ENCODE results near the gene LRFN5. TPM values are rescaled to one million over a fixed set of nuclear protein-coding genes. Genes with fewer than 3 reads are reported as not detected.
"Not testable (repeated sequence)": the region's sequence is repeated elsewhere in the genome, so short reads cannot be mapped to it uniquely, and the experiment has no call there.

Gene LRFN5
- total RNA-seq, 1 donor from 2014 or later: 7.9 TPM

GRCh38 chr14:41636492-41637392 is 30.1 kb downstream of the LRFN5 start:
- DNase-seq (ENCODE audit: low spot score): no peak

- no peak for DNase-seq (ENCODE audit: low spot score)
These were observed 35.0 kb downstream of the LRFN5 start for GRCh38 chr14:41641690-41642089.

GRCh38 chr14:41642367-41642766 is 35.7 kb downstream of the LRFN5 start:
- DNase-seq (ENCODE audit: low spot score): peak; percentile 17

- no peak for DNase-seq (ENCODE audit: low spot score)
These were observed 36.1 kb downstream of the LRFN5 start for GRCh38 chr14:41642789-41643188.

DNA sequence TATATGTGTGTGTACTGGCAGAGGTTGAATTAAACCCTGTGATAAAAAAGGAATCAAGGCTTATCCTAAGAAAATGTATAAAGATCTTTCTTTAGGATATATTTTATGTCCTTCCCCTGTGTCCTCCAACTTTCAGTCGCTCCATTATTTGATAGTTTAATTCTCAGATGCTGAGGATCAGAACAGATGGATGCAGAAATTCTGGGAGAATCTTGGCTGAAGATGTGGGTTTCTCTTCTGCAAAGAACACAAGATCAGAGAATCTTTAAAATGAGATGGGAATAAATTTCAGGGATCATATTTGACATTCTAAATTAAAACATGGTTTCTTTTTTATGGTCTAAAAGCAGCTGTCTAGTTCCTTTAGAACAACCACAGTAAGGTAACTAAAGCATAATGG is 37.9 kb downstream of the LRFN5 start:
- DNase-seq (ENCODE audit: low spot score): peak; percentile 50

DNA sequence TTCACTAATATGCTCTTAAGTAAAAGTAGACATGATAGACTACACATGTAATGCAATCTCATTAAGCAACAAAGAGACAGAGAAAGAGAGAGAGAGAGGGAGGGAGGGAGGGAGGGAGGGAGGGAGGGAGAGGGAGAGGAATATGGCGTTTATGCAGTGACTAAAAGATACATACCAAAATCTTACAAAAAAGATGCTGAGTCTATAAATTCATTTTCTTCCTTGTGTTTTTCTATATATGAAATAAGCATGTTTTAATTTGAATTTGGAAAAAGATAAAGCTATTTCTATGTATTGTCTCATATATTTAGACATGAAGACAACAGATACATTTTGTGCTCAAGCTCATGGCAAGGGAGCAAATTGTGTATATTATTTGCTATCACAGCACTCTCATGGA is 44.1 kb downstream of the LRFN5 start:
- no peak for DNase-seq (ENCODE audit: low spot score)

DNA sequence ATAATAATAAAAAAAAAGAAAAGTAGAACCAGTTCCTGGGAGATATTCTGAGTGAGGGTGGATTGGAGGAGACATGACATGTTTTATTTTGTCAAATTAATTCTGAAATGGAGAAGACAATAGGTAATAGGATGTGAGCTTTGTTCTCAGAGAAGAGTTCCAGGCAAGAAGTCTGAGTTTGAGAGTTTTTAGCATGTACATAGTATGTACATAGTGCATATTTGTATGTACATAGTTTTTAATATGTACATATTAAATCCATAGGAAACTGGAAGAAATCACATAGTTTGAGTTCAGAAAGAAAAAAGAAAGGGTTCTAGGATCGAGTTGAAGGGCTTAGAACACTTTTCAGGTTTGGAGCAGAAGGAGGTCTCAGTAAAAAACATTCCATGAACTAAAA is 47.5 kb downstream of the LRFN5 start:
- DNase-seq (ENCODE audit: low spot score): no peak

GRCh38 chr14:41662780-41663472 is 56.2 kb downstream of the LRFN5 start:
- DNase-seq (ENCODE audit: low spot score): no peak

- peak; percentile 8 for DNase-seq (ENCODE audit: low spot score)
These were observed 56.8 kb downstream of the LRFN5 start for GRCh38 chr14:41663473-41663850.

GRCh38 chr14:41666301-41666700 is 59.6 kb downstream of the LRFN5 start:
- DNase-seq (ENCODE audit: low spot score): peak; percentile 9

- peak; percentile 58 for DNase-seq (ENCODE audit: low spot score)
These were observed 61.7 kb downstream of the LRFN5 start for GRCh38 chr14:41668356-41668755.

DNA sequence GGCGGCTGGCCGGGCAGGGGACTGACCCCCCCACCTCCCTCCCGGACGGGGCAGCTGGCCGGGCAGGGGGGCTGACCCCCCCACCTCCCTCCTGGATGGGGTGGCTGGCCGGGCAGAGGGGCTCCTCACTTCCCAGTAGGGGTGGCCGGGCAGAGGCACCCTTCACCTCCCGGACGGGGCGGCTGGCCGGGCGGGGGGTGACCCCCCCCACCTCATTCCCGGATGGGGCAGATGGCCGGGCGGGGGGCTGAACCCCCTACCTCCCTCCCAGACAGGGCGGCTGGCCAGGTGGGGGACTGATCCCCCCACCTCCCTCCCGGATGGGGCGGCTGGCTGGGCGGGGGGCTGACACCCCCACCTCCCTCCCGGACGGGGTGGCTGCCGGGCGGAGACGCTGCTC is 66.9 kb downstream of the LRFN5 start:
- DNase-seq (ENCODE audit: low spot score): not testable (repeated sequence)

GRCh38 chr14:41674511-41674971 is 67.9 kb downstream of the LRFN5 start:
- not testable (repeated sequence) for DNase-seq (ENCODE audit: low spot score)

DNA sequence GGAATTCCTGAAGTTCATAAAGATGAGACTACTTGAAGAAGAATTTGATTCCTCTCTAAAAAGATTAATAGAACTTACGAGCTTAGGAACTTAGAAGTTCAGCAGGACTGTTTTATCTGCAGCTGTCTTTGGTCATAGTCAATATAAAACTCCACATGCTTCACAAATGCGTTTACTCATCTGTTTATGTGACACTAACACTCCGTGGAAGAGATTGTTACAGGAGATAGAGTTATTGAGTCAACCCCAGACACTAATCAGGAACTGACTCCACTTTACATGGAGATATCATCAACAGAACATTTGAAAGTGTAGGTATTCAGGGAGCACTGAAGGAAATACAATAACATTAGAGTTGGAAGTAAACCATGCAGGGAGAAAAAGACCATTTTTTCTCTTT is 92.8 kb downstream of the LRFN5 start:
- peak; percentile 71 for DNase-seq (ENCODE audit: low spot score)

DNA sequence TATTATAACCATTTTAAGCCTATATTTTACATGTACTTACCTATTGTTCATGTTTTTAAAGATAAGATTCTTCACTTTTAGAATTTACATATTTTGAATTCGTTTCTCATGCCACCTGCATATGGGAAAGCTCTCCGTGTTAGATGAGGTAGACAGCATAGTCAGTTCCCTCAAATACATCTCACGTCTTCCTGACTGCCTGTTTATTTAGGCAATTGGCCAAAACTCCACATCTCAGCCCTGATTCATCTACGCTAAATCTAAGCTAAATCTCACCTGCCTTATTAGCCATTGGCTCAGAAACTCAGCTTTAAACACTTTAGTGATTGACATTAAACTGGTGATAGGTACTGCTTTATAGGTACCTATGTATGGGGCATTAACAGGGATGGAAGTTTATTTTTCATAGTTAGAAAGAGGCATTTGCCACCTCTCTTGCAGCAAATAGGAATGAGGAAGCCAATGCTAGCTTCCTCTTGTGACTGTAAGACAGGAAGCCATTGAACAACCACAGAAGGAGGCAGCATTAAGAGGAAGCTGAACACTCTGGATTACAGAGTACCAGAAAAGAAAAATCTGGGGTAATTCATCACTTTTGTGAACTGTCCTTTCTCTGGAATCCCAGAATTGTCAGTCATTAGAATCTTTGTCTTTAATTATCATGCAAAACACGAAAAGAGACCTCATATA is 111.9 kb downstream of the LRFN5 start:
- no peak for DNase-seq (ENCODE audit: low spot score)

GRCh38 chr14:41739203-41739602 is 132.5 kb downstream of the LRFN5 start:
- DNase-seq (ENCODE audit: low spot score): no peak

- no peak for DNase-seq (ENCODE audit: low spot score)
These were observed 136.5 kb downstream of the LRFN5 start for GRCh38 chr14:41743140-41743539.

DNA sequence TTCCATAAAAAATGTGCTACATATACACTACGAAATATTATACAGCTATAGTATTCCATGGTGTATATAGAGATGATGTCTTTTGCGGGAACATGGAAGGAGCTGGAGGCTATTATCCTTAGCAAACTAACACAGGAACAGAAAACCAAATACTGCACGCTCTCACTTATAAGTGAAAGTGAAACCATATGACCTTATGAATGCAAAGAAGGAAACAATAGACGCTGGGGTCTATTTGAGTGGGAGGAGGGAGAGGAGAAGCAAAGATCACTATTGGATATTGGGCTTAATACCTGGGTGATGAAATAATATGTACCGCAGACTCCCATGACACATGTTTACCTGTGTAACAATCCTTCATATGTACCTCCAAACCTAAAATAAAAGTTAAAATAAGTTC is 142.8 kb downstream of the LRFN5 start:
- no peak for DNase-seq (ENCODE audit: low spot score)

GRCh38 chr14:41750575-41750974 is 143.9 kb downstream of the LRFN5 start:
- DNase-seq (ENCODE audit: low spot score): not testable (repeated sequence)

- no peak for DNase-seq (ENCODE audit: low spot score)
These were observed 151.5 kb downstream of the LRFN5 start for GRCh38 chr14:41758011-41758665.

DNA sequence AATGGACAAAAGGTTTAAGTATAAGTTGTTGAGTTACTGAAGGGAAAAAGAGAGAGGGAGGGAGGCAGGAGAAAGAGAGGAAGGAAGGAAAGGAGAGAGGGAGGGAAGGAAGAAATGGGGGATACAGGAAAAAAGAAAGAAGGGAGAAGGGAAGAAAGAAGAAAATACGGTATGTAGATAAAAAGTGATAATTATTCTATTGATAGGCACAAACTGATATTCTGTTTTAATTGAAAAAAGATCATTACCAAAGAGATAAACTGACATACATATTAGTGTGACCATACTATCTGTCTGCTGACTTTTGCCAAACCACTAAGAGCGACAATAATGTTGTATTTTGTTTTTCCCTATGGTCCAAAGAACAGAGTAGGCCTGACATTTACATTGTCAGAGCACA is 154.5 kb downstream of the LRFN5 start:
- no peak for DNase-seq (ENCODE audit: low spot score)

DNA sequence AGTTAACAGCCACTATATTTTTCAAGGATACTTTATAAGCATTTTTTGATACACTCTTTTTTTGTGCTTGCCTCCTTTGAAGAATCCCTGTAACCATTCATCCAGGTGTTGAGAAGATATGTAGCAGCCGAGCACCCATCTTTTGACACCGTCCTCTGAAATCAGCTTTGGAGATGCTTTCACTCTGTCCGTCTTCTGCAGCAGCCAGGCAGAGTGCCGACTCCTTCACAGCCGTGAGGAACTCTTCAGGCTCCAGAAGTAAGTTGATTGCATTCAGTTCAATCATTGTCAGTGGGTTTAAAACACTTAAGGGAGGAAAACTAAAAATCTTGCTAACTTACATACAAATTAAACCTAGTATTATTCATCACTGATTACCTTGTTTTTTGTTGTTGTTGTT is 160.1 kb downstream of the LRFN5 start:
- DNase-seq (ENCODE audit: low spot score): no peak

All from umbilical cord (tissue), 2 donors.